ENCODE results near the gene CCDC146. TPM values are rescaled to one million over a fixed set of nuclear protein-coding genes. Genes with fewer than 3 reads are reported as not detected.

Gene CCDC146
- total and polyA plus RNA-seq, 2 experiments from 2014 or later = 1.9 to 4.0 TPM

- Histone ChIP-seq H4K20me1 (ENCODE audit: insufficient read depth, poor library complexity, severe bottlenecking) (no peaks in the 10 kb centered on the region), H3K9me2 (replicated peaks; ENCODE audit: insufficient read depth) (no peaks in the 10 kb centered on the region), H3K9me3 (ENCODE audit: low read depth) (no peaks in the 10 kb centered on the region), H2AFZ (no peak overlapping the region), H3K27ac (peak overlapping the region; percentile 61), H3K4me2 (no peak overlapping the region), H3K4me3 (no peak overlapping the region), H3K4me1 (ENCODE audit: insufficient read depth) (peaks cover 21% of the 10 kb centered on the region), H3K36me3 (replicated peaks; ENCODE audit: insufficient read depth, low read depth) (no peaks in the 10 kb centered on the region), H3K27me3 (no peaks in the 10 kb centered on the region), H3K79me2 (no peaks in the 10 kb centered on the region)
- 89% methylated on average over 4 of the region's 4 CpGs for WGBS (ENCODE audit: low lambda C conversion rate, missing lambda C conversion rate)
- DNase-seq (ENCODE audit: low spot score) = no peak
- TF ChIP-seq EZH2 (IDR thresholded peaks at IDR 0.05; ENCODE audit: borderline replicate concordance) (no peak), EZH2phosphoT487 (IDR thresholded peaks at IDR 0.05; ENCODE audit: low read depth, severe bottlenecking, unreplicated experiment) (no peak)
- TF ChIP-seq, protein P1, sequence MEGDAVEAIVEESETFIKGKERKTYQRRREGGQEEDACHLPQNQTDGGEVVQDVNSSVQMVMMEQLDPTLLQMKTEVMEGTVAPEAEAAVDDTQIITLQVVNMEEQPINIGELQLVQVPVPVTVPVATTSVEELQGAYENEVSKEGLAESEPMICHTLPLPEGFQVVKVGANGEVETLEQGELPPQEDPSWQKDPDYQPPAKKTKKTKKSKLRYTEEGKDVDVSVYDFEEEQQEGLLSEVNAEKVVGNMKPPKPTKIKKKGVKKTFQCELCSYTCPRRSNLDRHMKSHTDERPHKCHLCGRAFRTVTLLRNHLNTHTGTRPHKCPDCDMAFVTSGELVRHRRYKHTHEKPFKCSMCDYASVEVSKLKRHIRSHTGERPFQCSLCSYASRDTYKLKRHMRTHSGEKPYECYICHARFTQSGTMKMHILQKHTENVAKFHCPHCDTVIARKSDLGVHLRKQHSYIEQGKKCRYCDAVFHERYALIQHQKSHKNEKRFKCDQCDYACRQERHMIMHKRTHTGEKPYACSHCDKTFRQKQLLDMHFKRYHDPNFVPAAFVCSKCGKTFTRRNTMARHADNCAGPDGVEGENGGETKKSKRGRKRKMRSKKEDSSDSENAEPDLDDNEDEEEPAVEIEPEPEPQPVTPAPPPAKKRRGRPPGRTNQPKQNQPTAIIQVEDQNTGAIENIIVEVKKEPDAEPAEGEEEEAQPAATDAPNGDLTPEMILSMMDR (IDR thresholded peaks at IDR 0.05; ENCODE audit: poor library complexity) = no peak
Observed at GRCh38 chr7:77338260-77338659, 215.8 kb downstream of the CCDC146 start.

DNA sequence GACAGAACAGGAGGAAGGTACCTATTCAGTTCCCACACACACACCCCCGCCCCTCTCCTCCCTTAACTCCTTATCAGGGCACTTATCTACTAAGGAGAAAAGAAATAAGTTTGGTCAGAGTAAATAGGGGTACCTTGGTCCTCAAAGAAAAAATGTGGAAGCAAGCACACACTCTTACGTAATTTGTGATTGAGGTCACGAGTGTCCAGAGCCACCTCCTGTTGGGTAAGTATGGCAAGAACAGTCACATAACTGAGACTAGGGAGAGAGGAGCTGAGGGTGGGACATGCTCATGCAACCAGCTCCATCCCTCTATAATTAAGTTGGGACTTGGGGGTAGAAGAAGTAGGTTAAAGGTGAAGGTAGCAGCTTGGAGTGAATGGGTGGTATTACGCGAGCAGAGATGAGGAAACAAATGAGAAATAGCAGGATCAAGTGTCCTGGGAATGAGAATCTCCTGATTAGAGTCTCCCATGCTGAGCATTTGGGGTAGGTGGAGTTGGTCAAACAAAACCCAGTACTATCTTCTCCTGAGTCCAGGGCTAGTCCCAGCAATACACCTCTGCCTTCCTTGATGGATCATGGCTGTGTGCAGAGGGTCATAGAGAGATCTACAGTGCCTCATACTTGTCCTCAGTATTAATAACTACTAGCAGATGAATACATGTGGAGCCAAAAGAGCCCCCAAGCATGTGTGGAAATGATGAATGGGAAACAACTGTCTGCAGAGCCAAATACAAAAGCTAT is 216.6 kb downstream of the CCDC146 start:
- WGBS (ENCODE audit: low lambda C conversion rate, missing lambda C conversion rate) = 68% methylated on average over 5 of the region's 5 CpGs

GRCh38 chr7:77339726-77340125 is 217.3 kb downstream of the CCDC146 start:
- H3K27ac ChIP-seq = peak overlapping the region; percentile 61
- 54% methylated on average over 5 of the region's 5 CpGs for WGBS (ENCODE audit: low lambda C conversion rate, missing lambda C conversion rate)
- no peaks in the 10 kb centered on the region for H3K36me3 ChIP-seq (replicated peaks; ENCODE audit: insufficient read depth, low read depth)
- peaks cover 21% of the 10 kb centered on the region for H3K4me1 ChIP-seq (ENCODE audit: insufficient read depth)
- TF ChIP-seq, protein P1 (IDR thresholded peaks at IDR 0.05; ENCODE audit: poor library complexity) = no peak
- TF ChIP-seq EZH2 (IDR thresholded peaks at IDR 0.05; ENCODE audit: borderline replicate concordance) (no peak), EZH2phosphoT487 (IDR thresholded peaks at IDR 0.05; ENCODE audit: low read depth, severe bottlenecking, unreplicated experiment) (no peak)
- no peak for DNase-seq (ENCODE audit: low spot score)
- H3K9me2 ChIP-seq (replicated peaks; ENCODE audit: insufficient read depth) = no peaks in the 10 kb centered on the region
- no peaks in the 10 kb centered on the region for H4K20me1 ChIP-seq (ENCODE audit: insufficient read depth, poor library complexity, severe bottlenecking)
- no peak overlapping the region for H3K4me2 ChIP-seq
- H3K27me3 ChIP-seq = no peaks in the 10 kb centered on the region
- no peaks in the 10 kb centered on the region for H3K9me3 ChIP-seq (ENCODE audit: low read depth)
- no peaks in the 10 kb centered on the region for H3K79me2 ChIP-seq
- H2AFZ ChIP-seq = peak overlapping the region; percentile 15
- no peak overlapping the region for H3K4me3 ChIP-seq

More for the DNA sequence above, 216.6 kb downstream of the CCDC146 start:
- Histone ChIP-seq H2AFZ (no peak overlapping the region), H3K36me3 (replicated peaks; ENCODE audit: insufficient read depth, low read depth) (no peaks in the 10 kb centered on the region), H3K9me3 (ENCODE audit: low read depth) (no peaks in the 10 kb centered on the region), H3K9me2 (replicated peaks; ENCODE audit: insufficient read depth) (no peaks in the 10 kb centered on the region), H3K27me3 (no peaks in the 10 kb centered on the region), H3K4me2 (no peak overlapping the region), H3K4me3 (no peak overlapping the region), H3K4me1 (ENCODE audit: insufficient read depth) (peaks cover 21% of the 10 kb centered on the region), H3K27ac (peak overlapping the region; percentile 61), H3K79me2 (no peaks in the 10 kb centered on the region), H4K20me1 (ENCODE audit: insufficient read depth, poor library complexity, severe bottlenecking) (no peaks in the 10 kb centered on the region)
- TF ChIP-seq EZH2phosphoT487 (IDR thresholded peaks at IDR 0.05; ENCODE audit: low read depth, severe bottlenecking, unreplicated experiment) (no peak), EZH2 (IDR thresholded peaks at IDR 0.05; ENCODE audit: borderline replicate concordance) (no peak)
- TF ChIP-seq, protein P1 (IDR thresholded peaks at IDR 0.05; ENCODE audit: poor library complexity) = no peak
- DNase-seq (ENCODE audit: low spot score) = peak; percentile 27

Other genes with a start within 250 kb of the CCDC146 start
- not detected in 2 replicates for gene SPDYE17, start 90.3 kb upstream of the CCDC146 start, total RNA-seq
- not detected in 2 replicates for gene SPDYE17, start 90.3 kb upstream of the CCDC146 start, polyA plus RNA-seq
- not detected in 2 replicates for gene SPDYE18, start 60.1 kb upstream of the CCDC146 start, total RNA-seq
- gene SPDYE18, start 60.1 kb upstream of the CCDC146 start, polyA plus RNA-seq = 0.61 and 0.69 TPM in 2 replicates
- gene FGL2, start 77.2 kb downstream of the CCDC146 start, total RNA-seq = 0.80 and 1.2 TPM in 2 replicates
- 0.57 and 0.83 TPM in 2 replicates for gene FGL2, start 77.2 kb downstream of the CCDC146 start, polyA plus RNA-seq